KOPT-K1 (cell line): ENCODE measurements around the gene PDGFB.

Experiments
- H3K27ac ChIP-seq: fragments of 200-600 bp; sonication (generic); 2 replicates; pipeline ENCODE4 v1.5.1; 2016; ENCODE audit warnings: antibody characterized with exemption, mild to moderate bottlenecking, low read depth, low read length; ENCODE audit not compliant: poor library complexity, severe bottlenecking
- H3K36me3 ChIP-seq: fragments of 200-600 bp; sonication (generic); 2 replicates; pipeline ENCODE4 v1.5.1; 2017; ENCODE audit warnings: antibody characterized with exemption, mild to moderate bottlenecking, low read length, moderate library complexity; ENCODE audit not compliant: insufficient read depth
- H3K9me3 ChIP-seq: fragments of 200-600 bp; sonication (generic); 2 replicates; pipeline ENCODE4 v1.5.1; 2017; ENCODE audit warnings: antibody characterized with exemption, low read length, mild to moderate bottlenecking; ENCODE audit not compliant: insufficient read depth, poor library complexity, severe bottlenecking

PDGFB gene

DNA sequence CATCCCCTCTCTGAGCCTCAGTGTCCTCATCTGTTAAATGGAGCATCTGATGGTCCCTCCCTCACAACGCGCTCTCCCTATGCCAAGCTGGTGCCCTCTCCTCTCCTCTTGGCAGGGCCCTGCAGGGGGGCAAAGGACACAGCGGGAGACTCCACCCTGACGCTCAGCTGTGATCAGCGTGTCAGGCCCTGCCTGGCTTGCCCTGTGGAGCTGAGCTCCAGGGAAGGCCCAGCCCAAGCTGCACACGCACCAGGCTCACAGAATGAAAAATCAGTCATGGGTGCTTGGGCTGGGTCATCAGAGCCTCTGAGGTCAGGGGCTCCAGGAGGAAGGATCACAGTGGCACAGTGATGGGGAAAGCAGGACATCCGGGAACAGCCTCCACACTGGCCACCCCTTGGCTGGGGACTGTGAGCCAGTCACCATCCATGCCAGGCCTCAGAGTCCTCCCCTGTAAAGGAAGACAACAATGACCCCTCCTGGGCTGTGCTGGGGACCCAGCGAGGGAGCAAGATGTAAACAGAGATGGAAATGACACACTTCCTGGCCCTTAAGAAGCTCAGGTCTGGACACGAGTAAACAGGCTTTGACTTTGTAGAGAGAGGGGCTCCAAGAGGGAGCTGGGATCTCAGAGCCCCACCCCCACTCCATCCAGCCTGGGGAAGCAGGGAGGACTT lies 38.0 kb upstream of the PDGFB start:
- Histone ChIP-seq H3K9me3 (no peaks in the 10 kb centered on the region), H3K27ac (no peak overlapping the region), H3K36me3 (no peaks in the 10 kb centered on the region)

GRCh38 chr22:39281126-39281525 lies 36.3 kb upstream of the PDGFB start:
- H3K9me3 ChIP-seq, result peaks cover 8% of the 10 kb centered on the region
- H3K27ac ChIP-seq, result no peak overlapping the region
- no peaks in the 10 kb centered on the region for H3K36me3 ChIP-seq

DNA sequence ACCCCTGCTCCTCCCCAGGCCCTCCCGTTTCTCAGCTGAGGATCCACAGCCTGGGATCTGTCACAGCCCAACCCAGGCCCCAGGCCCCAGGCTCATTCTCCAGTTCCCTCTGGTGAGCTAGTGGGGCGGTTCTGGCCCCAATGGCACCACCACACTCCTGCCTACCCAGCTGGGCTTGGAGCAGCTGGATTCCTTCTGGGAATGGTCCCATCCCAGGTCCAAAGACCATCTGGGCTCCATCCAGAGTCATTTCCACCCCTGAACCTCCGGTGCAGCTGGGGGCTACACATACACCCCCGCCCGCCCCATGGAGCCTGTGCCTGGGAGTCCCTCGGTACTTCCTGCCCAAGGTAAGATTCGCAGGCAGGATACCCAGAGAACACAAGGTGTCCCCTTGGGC lies 35.5 kb upstream of the PDGFB start:
- Histone ChIP-seq H3K36me3 (no peaks in the 10 kb centered on the region), H3K9me3 (peaks cover 8% of the 10 kb centered on the region), H3K27ac (no peak overlapping the region)

DNA sequence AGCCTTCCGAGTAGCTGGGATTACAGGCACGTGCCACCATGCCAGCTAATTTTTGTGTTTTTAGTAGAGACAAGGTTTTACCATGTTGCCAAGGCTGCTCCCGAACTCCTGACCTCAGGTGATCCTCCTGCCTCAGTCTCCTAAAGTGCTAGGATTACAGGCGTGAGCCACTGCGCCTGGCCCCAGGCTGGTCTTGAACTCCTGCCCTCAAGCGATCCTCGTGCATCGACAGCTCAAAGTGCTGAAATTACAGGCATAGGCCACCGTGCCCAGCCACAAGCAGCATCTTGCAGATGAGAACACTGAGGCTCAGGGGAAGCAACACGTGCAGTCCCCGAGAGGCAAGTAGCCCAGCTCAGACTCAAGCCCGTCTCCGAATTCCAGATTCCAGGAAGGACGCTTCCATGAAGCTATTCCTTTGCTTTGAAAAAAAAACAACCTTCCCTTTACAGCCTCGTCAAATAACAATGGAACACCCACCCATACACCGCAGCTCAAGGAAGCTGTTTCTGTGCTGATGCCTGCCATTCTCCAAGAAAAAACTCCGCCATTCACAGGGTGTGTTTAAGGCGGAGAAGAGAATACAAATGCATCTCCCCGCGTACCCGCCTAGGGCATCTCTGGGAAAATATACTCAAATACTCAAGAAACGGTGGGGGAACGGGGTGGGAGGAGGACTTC lies 34.5 kb upstream of the PDGFB start:
- Histone ChIP-seq H3K36me3 (no peaks in the 10 kb centered on the region), H3K27ac (no peak overlapping the region)

DNA sequence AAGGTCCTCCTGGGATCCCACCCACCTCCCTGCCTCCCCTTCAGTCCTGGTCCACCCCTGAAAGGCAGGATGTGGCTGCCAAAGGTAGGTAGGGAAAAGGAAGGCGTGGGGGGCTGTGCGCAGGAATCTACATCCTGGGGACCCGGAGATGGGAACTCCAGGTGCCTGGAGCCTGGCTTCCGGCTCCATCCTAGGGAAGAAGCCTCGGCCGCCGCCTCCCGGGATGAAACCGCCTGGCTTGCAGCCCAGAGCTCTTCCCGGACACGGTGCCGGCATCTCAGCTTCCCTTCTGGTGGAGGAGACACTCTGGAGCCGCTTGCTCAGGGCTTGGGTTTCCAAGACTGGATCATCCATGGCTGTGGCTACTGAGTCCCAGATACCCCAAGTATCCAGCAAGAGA lies 33.3 kb upstream of the PDGFB start:
- Histone ChIP-seq H3K9me3 (peaks cover 8% of the 10 kb centered on the region), H3K36me3 (no peaks in the 10 kb centered on the region), H3K27ac (no peak overlapping the region)

More for the DNA sequence above, 34.5 kb upstream of the PDGFB start:
- peaks cover 8% of the 10 kb centered on the region for H3K9me3 ChIP-seq

GRCh38 chr22:39277142-39277607 lies 32.4 kb upstream of the PDGFB start:
- Histone ChIP-seq H3K9me3 (peaks cover 8% of the 10 kb centered on the region), H3K27ac (no peak overlapping the region), H3K36me3 (no peaks in the 10 kb centered on the region)

DNA sequence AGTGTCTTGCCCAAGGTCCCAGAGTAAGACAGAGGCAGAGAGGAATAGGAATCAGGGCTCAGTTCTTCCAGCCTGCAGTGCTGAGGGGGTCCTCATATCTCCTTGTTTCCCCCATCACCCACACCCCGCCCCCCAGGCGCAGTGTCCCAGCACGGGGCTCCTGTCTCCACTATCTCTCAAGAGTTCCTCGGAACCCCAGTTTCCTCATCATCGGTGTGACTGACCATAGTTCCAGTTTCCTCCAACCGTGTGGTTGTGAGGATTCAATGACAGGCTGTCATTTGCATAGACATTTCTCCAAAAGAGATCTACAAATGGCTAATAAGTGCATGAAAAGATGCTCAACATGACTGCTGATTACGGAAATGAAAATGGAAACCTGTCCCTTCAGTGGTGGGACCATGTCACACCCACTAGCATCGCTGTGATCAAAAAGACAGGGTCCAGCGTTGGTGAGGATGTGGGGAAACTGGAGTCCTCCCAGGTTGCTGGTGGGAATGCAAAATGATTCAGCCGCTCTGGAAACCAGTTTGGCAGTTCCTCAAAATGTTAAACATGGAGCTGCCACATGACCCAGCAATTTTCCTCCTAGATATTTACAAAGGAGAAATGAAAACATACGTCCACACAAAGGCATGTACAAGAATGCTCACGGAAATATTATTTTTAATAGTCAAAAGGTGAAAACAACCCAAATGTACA lies 31.8 kb upstream of the PDGFB start:
- H3K27ac ChIP-seq, result no peak overlapping the region
- H3K9me3 ChIP-seq, result peaks cover 8% of the 10 kb centered on the region
- no peaks in the 10 kb centered on the region for H3K36me3 ChIP-seq

DNA sequence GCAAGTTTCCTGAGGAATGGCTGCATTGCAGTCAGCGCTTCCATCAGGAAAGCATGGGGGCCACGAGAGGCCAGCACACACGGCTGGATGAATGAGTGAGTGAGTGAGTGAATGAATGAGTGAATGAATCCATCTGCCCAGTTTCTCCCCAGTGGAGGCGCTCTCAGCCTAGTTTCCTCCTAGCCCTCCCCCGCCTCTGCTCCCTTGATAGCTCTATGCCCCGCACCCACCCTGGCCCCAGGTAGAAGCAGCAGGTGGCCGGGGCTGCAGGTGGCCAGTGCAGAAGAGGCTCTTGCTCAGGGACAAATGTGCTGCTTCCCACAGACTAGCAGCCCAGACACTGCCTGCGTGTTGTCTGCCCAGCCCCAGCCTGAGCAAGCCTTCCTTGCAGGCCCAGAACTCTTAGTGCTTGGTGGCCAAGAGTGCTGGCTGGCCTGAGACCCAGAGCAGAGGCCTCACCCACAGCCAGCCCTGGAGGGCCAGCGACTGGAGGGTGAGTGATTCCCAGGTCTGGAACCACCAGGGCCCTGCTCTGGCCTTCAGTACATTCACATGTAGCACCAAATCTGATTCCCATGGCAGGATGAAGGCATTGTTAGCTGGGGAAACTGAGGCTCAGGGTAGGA lies 31.1 kb upstream of the PDGFB start:
- Histone ChIP-seq H3K9me3 (peaks cover 8% of the 10 kb centered on the region), H3K36me3 (no peaks in the 10 kb centered on the region), H3K27ac (no peak overlapping the region)

- no peaks in the 10 kb centered on the region for H3K36me3 ChIP-seq
- peaks cover 8% of the 10 kb centered on the region for H3K9me3 ChIP-seq
- no peak overlapping the region for H3K27ac ChIP-seq
Observed at GRCh38 chr22:39273950-39274887, 29.4 kb upstream of the PDGFB start.

DNA sequence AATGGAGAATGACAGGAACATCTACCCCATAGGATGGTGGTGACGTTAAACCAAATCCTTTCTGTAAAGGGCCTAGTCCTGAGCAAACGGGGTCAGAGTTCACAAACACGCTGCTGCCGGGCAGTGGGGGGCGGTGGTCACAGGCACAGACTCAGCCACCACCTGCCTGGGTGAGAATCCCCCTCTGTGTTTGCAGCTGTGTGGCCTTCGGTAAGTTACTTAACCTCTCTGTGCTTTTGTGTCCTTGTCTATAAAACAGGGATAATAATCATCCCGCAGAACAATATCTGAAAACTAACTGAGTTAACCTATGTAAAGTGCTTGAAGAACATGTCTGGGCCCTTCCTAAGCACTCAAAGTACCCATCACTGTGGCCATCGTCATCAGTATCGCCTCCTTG lies 26.0 kb upstream of the PDGFB start:
- Histone ChIP-seq H3K9me3 (no peaks in the 10 kb centered on the region), H3K27ac (no peak overlapping the region), H3K36me3 (no peaks in the 10 kb centered on the region)

DNA sequence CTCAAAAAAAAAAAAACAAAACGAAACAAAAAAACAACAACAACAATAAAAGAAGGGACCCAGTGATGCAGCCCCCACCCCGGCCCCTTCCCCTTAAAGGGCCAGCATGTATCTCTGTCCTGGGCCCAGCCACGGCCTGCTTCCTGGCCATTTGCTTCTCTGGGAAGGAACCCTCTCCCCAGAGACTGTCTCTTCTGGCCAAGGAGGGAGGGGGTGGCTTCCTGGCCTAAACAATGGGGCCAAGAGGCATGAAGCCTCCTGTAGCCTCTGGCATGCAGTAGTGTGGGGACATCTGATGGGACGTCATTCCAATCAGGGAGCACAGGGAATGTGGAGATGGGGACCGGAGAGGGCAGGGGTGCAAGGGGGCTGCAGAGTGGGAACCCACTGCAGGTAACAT lies 25.5 kb upstream of the PDGFB start:
- Histone ChIP-seq H3K27ac (no peak overlapping the region), H3K36me3 (no peaks in the 10 kb centered on the region), H3K9me3 (no peaks in the 10 kb centered on the region)

- H3K36me3 ChIP-seq, result no peaks in the 10 kb centered on the region
- H3K9me3 ChIP-seq, result no peaks in the 10 kb centered on the region
- H3K27ac ChIP-seq, result no peak overlapping the region
Observed at GRCh38 chr22:39269095-39269790, 24.5 kb upstream of the PDGFB start.

GRCh38 chr22:39268645-39269044 lies 23.9 kb upstream of the PDGFB start:
- Histone ChIP-seq H3K36me3 (no peaks in the 10 kb centered on the region), H3K9me3 (no peaks in the 10 kb centered on the region), H3K27ac (no peak overlapping the region)

- Histone ChIP-seq H3K27ac (no peak overlapping the region), H3K36me3 (no peaks in the 10 kb centered on the region), H3K9me3 (no peaks in the 10 kb centered on the region)
Observed at GRCh38 chr22:39267974-39268373, 23.2 kb upstream of the PDGFB start.
